Right forelimb (tissue), 1 donor: ENCODE results near the gene MED16.

Experiments
- DNase-seq: peaks from one replicate; pipeline ENCODE4 v3.0.0-alpha.2; 2018

The MED16 gene, protein sequence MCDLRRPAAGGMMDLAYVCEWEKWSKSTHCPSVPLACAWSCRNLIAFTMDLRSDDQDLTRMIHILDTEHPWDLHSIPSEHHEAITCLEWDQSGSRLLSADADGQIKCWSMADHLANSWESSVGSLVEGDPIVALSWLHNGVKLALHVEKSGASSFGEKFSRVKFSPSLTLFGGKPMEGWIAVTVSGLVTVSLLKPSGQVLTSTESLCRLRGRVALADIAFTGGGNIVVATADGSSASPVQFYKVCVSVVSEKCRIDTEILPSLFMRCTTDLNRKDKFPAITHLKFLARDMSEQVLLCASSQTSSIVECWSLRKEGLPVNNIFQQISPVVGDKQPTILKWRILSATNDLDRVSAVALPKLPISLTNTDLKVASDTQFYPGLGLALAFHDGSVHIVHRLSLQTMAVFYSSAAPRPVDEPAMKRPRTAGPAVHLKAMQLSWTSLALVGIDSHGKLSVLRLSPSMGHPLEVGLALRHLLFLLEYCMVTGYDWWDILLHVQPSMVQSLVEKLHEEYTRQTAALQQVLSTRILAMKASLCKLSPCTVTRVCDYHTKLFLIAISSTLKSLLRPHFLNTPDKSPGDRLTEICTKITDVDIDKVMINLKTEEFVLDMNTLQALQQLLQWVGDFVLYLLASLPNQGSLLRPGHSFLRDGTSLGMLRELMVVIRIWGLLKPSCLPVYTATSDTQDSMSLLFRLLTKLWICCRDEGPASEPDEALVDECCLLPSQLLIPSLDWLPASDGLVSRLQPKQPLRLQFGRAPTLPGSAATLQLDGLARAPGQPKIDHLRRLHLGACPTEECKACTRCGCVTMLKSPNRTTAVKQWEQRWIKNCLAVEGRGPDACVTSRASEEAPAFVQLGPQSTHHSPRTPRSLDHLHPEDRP

DNA sequence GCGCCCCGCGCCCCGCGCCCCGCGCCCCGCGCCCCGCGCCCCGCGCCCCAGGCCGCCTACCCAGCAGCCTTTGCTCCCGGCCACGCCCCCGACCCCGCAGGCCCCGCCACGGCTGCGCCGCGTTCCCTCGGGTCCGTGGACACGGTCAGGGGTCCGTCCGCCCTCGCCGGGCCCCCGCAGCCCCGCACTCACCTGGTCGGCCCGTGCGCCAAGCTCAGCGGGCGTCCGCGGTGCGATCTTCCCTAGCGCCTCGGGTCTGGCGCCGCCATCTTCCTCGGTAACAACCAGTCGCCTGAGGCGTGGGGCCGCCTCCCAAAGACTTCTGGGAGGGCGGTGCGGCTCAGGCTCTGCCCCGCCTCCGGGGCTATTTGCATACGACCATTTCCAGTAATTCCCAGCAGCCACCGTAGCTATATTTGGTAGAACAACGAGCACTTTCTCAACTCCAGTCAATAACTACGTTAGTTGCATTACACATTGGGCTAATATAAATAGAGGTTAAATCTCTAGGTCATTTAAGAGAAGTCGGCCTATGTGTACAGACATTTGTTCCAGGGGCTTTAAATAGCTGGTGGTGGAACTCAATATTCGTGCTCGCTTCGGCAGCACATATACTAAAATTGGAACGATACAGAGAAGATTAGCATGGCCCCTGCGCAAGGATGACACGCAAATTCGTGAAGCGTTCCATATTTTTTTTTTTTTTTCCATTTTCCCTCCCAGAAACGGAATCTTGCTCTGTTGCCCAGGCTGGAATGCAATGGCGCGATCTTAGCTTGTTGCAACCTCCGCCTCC, at the start of gene MED16, which contains the start of gene RNU6-9:
Gene MED16 (minus strand): TSS at position 294 of the 796 bp plus-strand sequence. CDS start 2,056 bp downstream, outside the sequence.
Gene RNU6-9 (plus strand): TSS at position 591 of the 796 bp plus-strand sequence.
- peak; percentile 94 for DNase-seq

DNA sequence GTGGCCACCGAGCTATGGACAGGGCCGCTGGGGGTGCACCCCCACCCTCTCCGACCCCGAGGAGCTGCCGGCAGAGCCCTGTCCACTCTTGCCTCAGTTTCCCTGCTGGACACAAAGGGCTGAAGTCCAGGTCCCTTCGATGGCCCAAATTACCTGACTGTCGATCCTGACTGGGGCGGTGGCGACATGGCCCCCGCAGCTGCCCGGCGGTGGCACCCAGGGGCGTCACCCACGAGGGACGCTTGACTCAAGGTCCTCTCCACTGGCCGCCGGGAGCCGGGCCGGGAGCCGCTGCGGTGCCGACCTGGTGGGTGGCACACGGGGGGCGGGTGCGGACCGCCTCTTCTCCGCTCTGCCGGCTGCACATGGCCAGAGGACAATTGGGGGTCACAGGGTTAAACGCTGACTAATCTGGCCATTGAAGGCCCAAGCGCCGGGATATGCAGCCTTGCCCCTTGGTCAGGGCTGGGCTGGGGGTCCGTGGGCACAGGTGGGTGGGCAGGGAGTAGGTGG, 49.2 kb upstream of the MED16 start:
- no peak for DNase-seq

DNA sequence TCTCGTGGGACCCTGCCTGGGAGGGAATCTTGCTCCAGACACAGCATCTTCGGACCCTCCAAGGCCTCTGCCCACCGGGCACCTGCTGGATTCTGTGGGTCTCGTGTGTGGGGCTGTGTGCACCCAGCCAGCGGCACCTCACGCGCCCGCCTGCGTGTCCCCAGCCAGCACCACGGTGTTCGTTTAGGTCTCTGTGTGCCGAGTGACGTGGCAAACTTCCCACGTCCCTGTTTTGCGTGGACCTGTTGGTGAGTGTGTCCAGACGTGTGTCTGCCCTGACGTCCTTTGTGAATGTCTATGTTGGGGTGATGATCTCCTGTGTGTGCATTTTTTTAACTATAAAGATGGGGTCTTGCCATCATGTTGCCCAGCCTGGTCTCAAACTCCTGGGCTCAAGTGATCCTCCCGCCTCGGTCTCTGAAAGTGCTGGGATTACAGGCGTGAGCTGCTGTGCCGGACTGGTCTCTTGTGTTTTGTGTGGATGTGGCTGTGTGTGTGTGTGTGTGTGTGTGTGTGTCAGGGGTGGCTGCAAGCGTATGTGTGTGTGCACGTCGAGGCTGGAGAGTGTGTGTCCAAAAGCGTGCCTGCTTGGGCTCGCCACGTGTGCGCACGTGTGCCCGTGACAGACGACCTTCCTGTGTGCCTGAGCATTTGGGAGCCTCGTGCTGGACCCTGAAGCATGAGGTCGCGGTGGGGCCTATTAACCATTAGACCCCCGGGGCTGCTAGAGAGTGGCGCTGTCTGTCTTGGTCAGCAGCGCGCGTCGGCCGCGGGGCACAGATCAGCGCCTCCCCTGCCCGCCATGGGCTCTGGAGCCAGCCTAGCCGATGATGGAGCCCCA, 48.5 kb upstream of the MED16 start:
- no peak for DNase-seq

DNA sequence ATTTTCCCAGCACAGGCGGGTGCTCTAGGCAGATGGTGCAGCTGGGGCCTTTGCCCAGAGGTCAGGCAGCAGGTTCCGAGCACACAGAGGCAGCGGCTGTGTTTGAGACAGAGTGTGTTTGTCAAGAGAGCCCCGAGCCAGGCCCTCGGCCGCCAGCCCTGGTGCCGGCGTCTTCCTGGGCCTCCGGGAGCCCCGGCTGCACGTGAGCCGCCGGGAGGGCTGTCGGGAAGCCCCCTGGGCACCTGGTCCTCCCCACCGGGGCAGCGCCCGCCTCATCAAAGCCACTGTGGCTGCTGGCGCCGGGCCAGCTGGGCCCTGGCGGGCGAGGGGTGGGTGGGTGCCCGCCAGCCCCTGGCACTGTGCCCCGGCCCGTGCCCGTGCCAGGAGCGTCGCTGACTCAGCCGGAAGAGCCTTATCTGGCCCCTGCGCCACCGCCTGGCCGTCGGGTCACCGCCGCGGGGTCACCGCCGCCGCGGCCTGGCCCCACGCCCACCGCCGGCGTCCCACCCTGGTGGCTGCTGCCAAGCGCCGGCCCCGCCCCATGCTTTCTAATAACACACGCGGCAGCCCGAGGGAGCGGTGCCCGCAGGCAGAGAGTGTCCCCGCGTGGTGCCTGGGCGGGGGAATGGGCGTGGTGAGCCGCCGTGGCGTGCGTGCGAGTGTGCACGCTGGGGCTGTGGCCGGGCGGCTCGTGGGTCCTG, 47.8 kb upstream of the MED16 start:
- DNase-seq = no peak

- no peak for DNase-seq
Measured at GRCh38 chr19:939922-940321, 46.9 kb upstream of the MED16 start.

DNA sequence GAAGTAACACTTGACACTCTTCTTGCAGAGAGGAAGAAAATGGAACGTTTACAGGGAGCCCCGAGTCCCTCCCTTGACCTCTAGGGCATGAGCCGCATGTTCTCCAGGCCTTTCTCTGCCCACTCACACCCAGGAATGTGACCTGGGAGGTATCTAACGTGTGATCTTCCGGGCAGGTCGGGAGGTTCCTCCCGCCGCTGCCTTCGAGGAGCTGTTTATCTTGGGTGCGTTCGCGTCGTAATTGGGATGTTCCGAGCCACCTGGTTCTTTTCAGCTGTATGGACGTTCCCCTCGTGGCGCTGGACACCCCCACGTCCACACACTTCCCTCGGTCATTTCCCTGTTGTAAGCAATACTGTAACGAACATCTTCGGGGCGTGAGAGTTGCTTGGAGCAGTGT, 46.5 kb upstream of the MED16 start:
- DNase-seq = no peak

DNA sequence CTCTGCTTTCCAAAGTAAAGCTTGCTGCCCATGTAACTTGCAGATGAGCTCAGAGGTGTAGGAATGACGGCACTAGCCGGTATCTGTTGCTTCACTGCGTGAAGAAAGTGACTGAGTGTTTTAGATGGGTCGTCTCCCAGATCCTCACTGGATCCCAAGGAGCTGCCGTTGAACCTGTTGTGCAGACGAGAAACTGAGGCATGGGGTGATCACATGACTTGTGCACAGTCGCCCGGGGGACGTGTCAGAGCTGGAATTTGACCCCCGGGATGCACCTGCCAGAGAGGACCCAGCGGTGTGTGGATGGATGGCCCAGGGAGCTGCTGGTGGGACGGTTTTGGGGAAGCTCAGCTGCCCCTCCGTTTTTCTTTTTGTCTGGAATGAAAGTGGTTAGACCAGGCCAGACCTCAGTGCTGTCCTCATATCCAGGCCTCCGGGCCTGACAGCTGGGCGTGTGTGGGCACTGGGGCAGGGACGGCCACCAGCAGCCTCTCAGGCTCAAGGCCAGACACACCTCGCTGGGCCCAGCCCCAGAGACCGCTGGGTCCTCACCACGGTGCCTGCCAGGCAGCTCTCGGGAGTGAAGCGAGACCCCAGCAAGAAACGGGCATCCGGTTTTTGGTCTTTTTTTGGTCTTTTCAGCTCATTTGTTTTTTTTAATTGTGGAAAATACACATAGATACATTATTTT, 45.4 kb upstream of the MED16 start:
- no peak for DNase-seq

DNA sequence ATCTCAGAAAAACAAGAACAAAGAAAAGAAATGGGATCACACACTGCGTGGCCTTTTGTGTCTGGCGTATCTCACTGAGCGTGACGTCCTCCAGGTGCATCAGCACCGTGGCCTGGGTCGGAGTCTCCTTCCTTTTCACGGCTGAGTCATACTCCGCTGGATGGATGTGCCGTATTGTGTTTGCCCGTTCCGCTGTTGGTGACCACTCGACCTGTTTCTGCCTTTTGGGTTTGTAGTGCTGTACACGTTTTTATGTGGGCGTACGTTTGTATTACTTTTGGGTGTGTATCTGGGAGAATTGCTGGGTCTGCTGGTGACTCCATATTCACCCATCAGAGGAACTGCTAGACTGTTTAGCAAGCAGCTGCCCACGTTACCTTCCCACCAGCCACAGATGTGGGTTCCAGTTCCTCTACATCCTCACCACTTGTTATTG, 44.3 kb upstream of the MED16 start:
- no peak for DNase-seq

- no peak for DNase-seq
Measured at GRCh38 chr19:936175-936546, 43.2 kb upstream of the MED16 start.

DNA sequence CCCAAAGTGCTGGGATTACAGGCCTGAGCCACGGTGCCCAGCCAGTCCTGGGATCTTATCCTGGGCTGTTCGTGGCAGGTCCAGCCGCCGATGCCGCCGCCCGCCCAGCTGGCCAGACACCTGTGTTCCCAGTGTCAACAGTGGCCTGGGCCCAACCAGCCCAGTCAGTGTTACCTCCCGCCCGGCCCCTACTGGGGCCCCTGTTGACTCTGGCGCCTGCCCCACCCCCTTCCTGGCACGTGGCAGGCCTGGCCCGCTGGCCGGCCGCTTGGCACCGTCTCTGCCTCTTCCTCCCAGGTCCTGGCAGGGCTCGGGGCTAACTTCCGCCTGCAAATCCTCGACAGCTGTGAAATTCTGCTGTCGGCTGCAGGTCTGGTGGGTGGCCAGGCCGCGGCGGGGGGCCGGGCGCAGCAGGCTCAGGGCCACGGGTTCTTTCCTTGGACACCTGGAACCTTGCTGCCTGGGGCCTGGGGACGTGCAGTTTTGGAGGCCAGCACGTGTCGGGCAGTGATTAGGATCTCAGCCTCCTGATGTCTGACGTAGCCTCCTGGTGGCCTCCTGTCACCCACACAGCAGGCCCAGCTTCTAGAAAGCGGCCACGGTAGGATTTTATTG, 42.0 kb upstream of the MED16 start:
- DNase-seq = peak; percentile 92

- DNase-seq = no peak
Measured at GRCh38 chr19:934197-934840, 41.3 kb upstream of the MED16 start.

DNA sequence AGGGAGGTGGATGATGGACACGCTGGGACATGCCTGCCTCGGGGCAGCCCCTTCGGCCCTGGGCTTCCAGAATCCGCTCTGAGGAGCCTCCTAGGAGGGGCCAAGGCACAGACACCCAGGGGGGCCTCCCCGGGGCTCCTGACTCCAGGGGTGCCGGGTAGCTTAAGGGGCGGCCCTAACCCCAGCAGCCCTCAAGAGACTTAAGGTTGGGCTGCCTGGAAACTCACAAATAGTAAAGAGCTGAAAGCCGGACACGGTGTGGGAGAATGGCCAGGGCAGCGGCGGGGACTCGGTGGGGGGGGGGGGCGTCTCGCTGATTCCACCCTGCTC, 40.5 kb upstream of the MED16 start:
- DNase-seq = no peak

DNA sequence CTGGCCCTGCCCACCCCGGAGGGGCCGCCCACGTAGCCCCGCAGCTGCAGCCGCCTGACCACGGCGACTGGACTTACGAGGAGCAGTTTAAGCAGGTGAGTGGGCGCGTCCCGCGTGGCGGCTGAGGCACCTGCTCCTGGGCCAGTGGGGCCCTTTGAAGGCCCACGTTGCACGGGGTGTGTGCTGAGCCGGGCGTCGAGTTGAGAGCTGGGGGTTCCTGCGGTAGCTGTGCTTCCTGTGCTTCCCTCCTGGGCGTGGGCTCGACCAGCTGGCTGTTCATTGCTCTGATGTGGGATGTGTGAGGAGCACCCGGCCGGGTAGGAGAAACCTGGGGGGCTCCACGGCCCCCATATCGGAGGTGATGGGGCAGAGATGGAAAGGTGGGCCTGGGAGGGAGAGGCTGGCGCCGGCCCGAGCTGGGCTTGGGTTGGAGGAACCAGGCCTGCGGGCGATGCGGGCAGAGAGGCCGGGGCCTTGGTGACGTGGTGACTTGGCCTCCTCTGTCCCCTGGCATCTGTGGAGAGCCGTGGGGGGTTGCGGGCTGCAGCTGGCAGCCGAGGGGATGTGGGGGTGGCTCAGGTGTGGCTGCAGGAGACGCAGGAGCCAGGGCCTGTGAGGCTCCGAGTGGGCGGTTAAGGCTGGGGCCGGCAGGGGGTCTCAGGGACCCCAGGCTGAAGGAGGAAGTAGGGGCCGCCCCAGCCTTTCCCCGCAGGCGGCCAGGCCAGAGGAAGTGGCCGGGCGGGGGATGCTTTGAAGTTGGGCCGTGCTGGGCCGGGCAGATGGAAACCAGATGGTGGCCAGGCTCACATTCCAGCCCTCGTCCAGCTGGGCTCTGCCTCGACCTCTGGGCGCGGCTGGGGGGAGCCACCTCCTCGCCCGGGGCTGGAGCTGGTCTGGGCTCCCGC, 39.9 kb upstream of the MED16 start:
- DNase-seq = peak; percentile 86

- DNase-seq = no peak
Measured at GRCh38 chr19:931860-932647, 39.1 kb upstream of the MED16 start.

DNA sequence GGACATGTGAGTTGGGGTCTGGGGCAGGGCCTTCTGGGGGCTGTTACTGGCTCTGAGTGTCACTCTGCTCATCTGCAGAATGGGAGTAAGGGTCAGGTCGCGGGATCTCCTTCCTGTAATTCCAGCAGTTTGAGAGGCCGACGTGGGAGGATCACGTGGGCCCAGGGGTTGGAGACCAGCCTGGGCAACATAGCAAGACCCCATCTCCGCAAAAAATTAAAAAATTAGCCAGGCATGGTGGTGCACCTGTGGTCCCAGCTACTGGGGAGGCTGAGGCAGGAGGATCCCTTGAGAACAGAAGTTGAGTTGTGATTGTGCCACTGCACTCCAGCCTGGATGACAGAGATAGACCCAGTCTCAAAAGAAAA, 36.9 kb upstream of the MED16 start:
- DNase-seq = no peak

GRCh38 chr19:929203-929890, 36.4 kb upstream of the MED16 start:
- DNase-seq = no peak
